DND-41 (cell line): ENCODE data around the gene STK32B.

ENCODE experiments used
- ATAC-seq: fragments of 200-7000 bp; cut with Tn5 transposase; 3 replicates; pipeline ENCODE4 v1.9.1; 2021; ENCODE audit warnings: low read depth; ENCODE audit not compliant: insufficient read depth
- DNase-seq: peaks from one replicate; pipeline ENCODE4 v3.0.0-alpha.2; 2020
- H2AFZ ChIP-seq: 2 replicates; pipeline ENCODE4 v1.6.0; 2012; ENCODE audit warnings: low read depth, low read length
- H3K27ac ChIP-seq: 2 replicates; pipeline ENCODE4 v1.5.1; 2012; ENCODE audit warnings: low read length, inconsistent platforms
- H3K27me3 ChIP-seq: fragments of 200-600 bp; sonication (generic); 2 replicates; pipeline ENCODE4 v1.6.0; 2012; ENCODE audit warnings: low read length, mild to moderate bottlenecking, inconsistent platforms; ENCODE audit not compliant: insufficient read depth, poor library complexity
- H3K36me3 ChIP-seq: 2 replicates; pipeline ENCODE4 v1.5.1; 2012; ENCODE audit warnings: low read length, inconsistent platforms; ENCODE audit not compliant: insufficient read depth
- H3K4me1 ChIP-seq: 2 replicates; pipeline ENCODE4 v1.5.1; 2012; ENCODE audit warnings: mild to moderate bottlenecking, low read length; ENCODE audit not compliant: insufficient read depth
- H3K4me2 ChIP-seq: 2 replicates; pipeline ENCODE4 v1.6.0; 2012; ENCODE audit warnings: mild to moderate bottlenecking, moderate library complexity, low read length, inconsistent platforms; ENCODE audit not compliant: insufficient read depth
- H3K4me3 ChIP-seq, 2 experiments: fragments of 200-600 bp in 1 of 2; shearing (Covaris generic) in 1 of 2; 2 replicates each; pipeline ENCODE4 v1.5.1; 2012 to 2016; ENCODE audit warnings: inconsistent platforms in 2 of 2, low read length in 2 of 2, mild to moderate bottlenecking in 2 of 2, low read depth in 1 of 2, moderate library complexity in 1 of 2
- H3K79me2 ChIP-seq: 2 replicates; pipeline ENCODE4 v1.6.0; 2012; ENCODE audit warnings: low read length, inconsistent platforms; ENCODE audit not compliant: insufficient read depth
- H3K9ac ChIP-seq: 2 replicates; pipeline ENCODE4 v1.6.0; 2012; ENCODE audit warnings: low read depth, mild to moderate bottlenecking, inconsistent platforms, low read length, moderate library complexity
- H3K9me3 ChIP-seq: 2 replicates; pipeline ENCODE4 v1.5.1; 2012; ENCODE audit warnings: low read length, moderate library complexity, mild to moderate bottlenecking, inconsistent platforms; ENCODE audit not compliant: insufficient read depth, severe bottlenecking
- H4K20me1 ChIP-seq: 2 replicates; pipeline ENCODE4 v1.6.0; 2012; ENCODE audit warnings: low read length; ENCODE audit not compliant: insufficient read depth
- CTCF ChIP-seq: IDR thresholded peaks from 2 replicates; pipeline ENCODE4 v1.5.1; 2012; ENCODE audit warnings: borderline replicate concordance, low read length, moderate library complexity, mild to moderate bottlenecking; ENCODE audit not compliant: poor library complexity, severe bottlenecking; ENCODE audit errors: extremely low read depth
- EZH2 ChIP-seq: IDR thresholded peaks from 3 replicates; pipeline ENCODE4 v1.6.1; 2012; ENCODE audit warnings: borderline replicate concordance, low read depth, mild to moderate bottlenecking, moderate library complexity, low read length, inconsistent platforms; ENCODE audit not compliant: severe bottlenecking

STK32B gene

GRCh38 chr4:5365071-5366008 lies 314.1 kb downstream of the STK32B start:
- Histone ChIP-seq H3K4me3 (no peak overlapping the region), H4K20me1 (peaks cover 11% of the 10 kb centered on the region), H2AFZ (no peak overlapping the region), H3K27ac (no peak overlapping the region), H3K4me1 (no peaks in the 10 kb centered on the region), H3K27me3 (no peaks in the 10 kb centered on the region), H3K4me2 (no peak overlapping the region), H3K9me3 (no peaks in the 10 kb centered on the region), H3K9ac (no peak overlapping the region), H3K36me3 (no peaks in the 10 kb centered on the region), H3K79me2 (no peaks in the 10 kb centered on the region)
- TF ChIP-seq CTCF (no peak), EZH2 (no peak)
- DNase-seq (no peak), ATAC-seq (no peak)

GRCh38 chr4:5366009-5366386 lies 314.7 kb downstream of the STK32B start:
- Histone ChIP-seq H3K27me3 (no peaks in the 10 kb centered on the region), H3K4me2 (no peak overlapping the region), H3K36me3 (no peaks in the 10 kb centered on the region), H3K9ac (no peak overlapping the region), H2AFZ (no peak overlapping the region), H3K79me2 (no peaks in the 10 kb centered on the region), H4K20me1 (peaks cover 11% of the 10 kb centered on the region), H3K27ac (no peak overlapping the region), H3K9me3 (no peaks in the 10 kb centered on the region), H3K4me3 (no peak overlapping the region), H3K4me1 (no peaks in the 10 kb centered on the region)
- ATAC-seq (no peak), DNase-seq (no peak)
- TF ChIP-seq CTCF (no peak), EZH2 (no peak)

- Histone ChIP-seq H3K4me1 (no peaks in the 10 kb centered on the region), H3K4me3 (no peak overlapping the region), H3K9me3 (no peaks in the 10 kb centered on the region), H3K36me3 (no peaks in the 10 kb centered on the region), H3K27ac (no peak overlapping the region), H3K4me2 (no peak overlapping the region), H2AFZ (no peak overlapping the region), H4K20me1 (peaks cover 11% of the 10 kb centered on the region), H3K27me3 (no peaks in the 10 kb centered on the region), H3K79me2 (no peaks in the 10 kb centered on the region), H3K9ac (no peak overlapping the region)
- DNase-seq (no peak), ATAC-seq (no peak)
- TF ChIP-seq CTCF (no peak), EZH2 (no peak)
These were observed 315.1 kb downstream of the STK32B start for GRCh38 chr4:5366421-5366820.
